ENCODE results near the gene SHF.
"Not testable (repeated sequence)": the region's sequence is repeated elsewhere in the genome, so short reads cannot be mapped to it uniquely, and the experiment has no call there.

The SHF gene

DNA sequence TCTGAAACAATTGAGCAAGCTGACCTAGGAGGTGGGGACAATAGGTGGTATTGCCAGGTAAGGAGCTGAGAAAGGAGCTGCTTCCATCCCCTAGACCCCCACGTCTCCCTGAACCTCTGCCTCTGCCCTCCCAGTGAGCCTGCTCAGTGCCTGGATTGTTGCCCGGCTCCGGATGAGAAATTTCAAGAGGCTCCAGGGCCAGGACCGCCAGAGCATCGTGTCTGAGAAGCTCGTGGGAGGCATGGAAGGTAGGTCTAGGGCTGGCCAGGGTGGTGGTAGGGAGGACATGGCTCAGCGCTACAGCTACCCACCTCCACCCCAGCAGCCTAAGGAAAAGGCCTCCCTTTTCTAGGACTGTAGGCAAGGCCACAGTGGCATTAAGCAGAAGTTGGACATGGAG is 44.7 kb downstream of the SHF start:
- no peak for DNase-seq

DNA sequence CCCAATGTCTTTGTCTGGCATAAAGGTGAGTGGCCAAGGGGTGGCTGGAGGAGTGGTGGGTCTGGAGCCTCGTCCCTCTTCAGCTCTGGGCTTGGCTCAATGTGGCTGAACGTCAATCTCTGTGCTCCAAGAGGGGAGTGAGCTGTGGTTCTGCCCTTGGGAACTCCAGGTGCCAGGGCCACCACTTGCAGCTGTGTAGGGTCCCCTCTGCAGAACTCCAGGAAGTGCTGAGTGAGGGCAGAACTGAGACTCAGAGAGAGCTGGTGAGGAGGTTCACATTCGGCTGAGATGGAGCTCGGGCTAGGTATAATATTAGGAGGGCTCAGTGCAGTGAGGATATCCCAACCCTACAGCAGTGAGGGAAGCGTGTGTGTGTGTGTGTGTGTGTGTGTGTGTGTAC is 46.4 kb downstream of the SHF start:
- DNase-seq = no peak

DNA sequence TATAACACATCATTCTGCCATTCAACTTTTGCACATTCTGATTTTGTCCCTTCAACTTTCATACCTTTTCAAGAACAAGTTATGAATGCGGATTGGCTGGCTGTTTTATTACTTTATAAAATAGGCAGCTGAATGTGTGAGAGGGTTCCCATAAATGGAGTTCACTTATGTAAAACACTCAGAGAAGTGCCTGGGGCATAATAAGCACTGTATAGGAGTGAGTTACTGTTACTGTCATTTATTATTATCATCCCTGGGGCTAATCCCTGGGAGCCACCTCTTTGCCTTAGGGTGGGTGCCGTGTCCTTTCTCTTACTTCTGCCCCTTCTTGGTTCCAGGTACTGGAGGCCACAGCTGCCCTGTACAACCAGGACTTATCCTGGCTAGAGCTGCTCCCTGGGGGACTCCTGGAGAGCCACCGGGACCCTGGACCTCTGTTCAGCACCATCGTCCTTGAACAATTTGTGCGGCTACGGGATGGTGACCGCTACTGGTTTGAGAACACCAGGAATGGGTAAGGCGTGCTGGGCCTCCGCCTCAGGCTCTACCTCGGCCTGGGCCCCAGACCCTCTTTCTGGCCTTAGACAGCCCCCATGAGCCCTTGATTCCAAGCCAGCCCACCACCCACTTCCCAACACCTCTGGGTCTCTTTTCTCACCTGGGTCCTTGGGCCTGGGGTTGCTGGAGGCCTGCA is 47.1 kb downstream of the SHF start:
- DNase-seq = no peak

DNA sequence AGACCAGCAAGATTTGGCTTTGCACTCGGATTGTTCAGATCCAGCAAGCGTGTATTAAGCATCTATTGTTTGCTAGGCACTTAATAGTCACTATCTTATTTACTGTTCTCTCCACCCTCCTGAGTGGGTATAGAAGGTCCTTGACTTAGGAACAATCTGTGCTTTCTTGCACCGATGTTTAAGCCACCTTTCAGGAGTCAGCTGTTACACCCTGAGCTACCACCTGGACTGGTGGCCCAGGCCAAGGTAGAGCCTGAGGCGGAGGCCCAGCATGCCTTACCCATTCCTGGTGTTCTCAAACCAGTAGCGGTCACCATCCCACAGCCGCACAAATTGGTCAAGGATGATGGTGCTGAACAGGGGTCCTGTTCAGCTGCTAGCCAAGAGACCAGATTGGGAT is 48.0 kb downstream of the SHF start:
- no peak for DNase-seq

DNA sequence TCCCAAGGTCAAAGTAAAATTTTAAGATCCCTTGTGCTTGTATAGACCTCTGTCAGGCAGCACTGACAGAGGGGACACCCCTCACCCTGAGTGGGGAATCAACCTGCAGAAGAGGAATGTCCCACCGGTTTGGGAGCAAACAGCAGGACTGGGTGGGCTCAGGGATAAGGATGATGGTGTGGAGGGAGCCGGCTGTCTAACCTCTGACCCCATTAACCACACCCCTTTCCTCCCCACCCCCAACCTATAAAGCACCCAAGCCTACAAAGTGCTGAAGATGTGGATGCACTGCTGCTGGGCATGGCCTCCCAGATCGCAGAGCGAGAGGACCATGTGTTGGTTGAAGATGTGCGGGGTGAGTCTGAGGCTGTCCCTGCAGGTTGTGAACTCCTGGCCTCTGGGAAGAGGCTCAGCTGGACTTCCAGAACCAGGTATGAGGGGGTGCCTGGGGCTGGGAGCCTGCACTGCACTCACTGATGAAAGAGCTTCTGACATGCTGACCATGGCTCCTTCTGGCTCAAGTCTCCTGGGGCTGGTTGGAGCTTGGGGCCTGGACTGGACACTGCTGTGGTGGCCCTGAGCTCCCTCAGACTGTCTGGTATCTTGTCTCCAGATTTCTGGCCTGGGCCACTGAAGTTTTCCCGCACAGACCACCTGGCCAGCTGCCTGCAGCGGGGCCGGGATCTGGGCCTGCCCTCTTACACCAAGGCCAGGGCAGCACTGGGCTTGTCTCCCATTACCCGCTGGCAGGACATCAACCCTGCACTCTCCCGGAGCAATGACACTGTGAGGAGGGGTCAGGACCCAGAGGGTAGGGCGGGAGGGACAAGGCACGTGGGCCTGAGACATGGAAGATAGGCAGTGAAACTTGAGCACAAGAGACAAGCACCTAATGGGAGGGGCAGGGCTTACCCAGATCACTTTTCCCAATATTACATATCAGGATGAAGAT is 48.7 kb downstream of the SHF start:
- no peak for DNase-seq

DNA sequence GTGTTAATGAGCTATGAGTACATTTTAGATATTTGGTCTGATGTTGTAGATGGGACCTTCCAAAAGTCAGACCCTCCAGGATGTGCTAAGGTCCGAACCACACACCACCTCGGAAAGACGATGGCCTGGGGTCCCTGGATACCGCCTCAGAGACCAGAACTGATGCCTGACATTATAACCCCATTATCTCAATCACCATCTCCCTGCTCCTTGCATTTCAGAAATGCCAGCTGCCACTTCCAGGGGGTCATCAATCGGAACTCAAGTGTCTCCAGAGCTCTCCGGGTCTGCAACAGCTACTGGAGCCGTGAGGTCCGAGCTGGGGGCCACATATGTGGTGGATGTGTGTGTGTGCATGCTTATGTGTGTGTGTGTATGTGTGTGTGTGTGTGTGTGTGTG is 50.1 kb downstream of the SHF start:
- no peak for DNase-seq

DNA sequence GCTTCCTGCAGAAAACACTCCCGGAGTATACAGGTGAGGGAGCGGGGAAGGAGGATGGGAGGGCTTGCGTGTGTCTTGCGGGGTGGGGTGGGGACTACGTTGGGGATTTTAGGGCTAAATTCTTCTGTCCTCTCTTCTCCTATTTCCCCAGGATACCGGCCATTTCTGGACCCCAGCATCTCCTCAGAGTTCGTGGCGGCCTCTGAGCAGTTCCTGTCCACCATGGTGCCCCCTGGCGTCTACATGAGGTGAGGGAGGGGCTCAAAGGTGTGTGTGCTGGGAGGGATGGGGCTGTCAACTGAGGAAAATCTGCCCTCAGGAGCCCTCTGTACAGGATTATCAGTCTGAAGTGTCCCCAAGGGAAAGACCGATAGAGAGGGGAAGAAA is 51.4 kb downstream of the SHF start:
- no peak for DNase-seq

DNA sequence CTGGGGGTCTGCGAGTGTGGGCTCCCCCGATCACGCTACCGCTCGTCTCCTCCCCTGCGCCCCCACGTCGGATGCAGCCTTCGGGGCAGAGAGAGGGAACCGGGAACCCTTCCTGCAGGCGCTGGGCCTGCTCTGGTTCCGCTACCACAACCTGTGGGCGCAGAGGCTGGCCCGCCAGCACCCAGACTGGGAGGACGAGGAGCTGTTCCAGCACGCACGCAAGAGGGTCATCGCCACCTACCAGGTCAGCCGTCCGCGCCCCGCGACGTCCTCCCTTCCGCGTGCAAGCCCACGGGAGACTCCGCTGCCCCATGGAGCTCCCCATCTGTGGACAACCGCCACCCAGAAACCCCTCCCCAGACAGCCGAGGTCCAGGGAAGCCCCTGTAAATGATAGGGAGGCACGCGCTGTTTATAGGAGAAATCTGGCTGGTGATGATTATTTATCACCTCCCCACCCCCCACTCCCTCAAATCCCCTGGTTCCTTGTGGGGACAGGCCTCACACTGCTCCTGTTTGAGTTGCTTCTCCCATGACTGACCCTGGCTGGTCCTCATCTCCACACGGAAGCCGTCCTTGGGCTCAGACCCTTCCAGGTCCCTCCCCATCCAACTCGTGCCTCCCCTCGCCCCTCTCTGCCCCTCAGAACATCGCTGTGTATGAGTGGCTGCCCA is 51.9 kb downstream of the SHF start:
- DNase-seq = not testable (repeated sequence)

DNA sequence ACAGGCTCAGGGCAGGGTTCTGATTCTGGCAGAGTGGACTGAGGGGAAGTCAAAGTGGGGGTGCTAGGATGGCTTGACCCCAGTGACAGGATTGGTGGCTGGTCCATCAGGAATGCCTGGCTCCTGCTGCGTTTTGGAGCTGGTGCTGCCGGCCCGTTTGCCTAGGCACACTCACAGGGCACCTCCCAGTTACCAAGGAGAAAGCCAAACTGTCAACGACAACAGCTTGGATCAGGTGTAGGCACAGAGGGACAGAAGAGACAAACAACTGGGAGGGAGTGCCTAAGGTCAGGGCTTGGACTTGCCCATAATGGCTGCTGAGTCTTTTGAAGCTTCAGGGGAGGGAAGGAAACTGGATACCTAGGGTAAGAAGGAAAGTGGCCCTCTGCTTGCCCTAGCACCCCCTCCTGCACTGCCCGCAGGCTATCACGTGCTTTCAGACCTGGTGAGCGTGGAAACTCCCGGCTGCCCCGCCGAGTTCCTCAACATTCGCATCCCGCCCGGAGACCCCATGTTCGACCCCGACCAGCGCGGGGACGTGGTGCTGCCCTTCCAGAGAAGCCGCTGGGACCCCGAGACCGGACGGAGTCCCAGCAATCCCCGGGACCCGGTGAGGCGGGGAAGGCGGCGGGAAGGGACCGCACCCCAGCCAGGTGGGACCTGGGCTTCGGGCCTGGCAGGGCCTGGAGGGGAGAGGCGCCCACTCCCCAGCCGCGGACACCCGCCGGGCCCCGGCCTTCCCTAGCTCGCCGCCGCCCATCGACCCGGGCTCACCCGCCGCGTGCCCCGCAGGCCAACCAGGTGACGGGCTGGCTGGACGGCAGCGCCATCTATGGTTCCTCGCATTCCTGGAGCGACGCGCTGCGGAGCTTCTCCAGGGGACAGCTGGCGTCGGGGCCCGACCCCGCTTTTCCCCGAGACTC is 52.8 kb downstream of the SHF start:
- peak; percentile 69 for DNase-seq

DNA sequence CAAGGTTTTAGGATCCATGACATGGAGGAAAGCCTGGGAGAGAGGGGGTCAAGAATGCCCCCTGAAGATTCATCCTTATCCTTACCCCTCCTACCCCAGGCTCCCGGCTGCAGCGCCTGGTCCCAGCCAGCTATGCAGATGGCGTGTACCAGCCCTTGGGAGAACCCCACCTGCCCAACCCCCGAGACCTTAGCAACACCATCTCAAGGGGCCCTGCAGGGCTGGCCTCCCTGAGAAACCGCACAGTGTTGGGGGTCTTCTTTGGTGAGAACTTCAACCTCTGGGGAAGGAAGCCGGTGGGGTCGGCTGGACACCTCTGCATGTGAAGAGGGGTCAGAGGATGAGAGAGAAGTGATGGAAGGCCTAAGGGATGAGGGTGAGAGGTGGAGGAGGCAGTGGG is 53.7 kb downstream of the SHF start:
- DNase-seq = no peak

DNA sequence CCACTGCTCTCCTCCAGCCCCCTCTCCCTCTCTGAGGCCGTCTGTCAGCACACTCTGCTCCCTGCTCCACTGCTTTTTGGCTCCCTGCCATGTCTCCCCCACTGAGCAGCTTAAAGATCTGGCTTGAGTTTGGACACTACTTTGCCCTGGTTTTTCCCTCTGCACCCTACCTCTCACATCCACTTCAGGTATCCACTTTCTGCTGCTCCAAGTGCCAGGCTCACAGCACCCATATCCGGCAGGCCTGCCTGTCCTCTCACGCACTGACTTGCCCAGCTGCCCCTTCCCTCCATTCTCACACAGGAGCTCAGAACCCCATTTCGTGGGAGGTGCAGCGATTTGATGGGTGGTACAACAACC is 54.2 kb downstream of the SHF start:
- no peak for DNase-seq

DNA sequence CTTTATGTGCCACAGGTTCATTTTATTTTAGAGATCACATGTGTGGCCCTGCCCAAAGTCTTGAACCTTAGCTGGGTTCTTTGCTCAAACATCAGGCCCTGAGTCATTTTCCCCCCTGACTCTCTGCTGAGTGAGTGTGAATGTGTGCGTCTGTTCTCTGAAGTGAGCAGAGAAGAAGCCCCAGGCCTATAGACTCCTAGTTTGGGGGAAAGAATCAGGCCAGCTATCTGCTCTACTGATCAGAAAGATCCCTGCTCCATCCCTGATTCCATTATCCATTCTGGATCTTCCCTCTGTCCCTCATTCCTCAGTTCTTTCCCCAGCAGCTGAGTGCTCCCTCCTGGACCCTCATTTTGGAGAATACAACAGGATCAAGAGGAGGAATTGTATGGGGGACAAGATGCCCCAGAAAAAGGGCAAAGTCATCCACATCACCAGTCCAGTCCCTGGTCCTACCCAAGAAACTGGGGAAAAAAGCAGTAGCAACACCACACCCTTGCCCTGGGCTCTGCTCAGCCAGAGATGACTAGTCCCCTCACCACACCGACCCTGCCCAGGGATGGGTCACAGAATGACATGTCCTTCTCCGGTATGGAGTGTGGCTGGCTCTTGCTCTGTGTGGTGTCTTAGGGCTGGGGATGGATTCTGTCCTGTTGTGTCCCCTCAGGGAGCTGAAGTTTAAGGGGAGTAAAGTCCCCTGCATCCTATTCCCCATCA is 54.8 kb downstream of the SHF start:
- no peak for DNase-seq

DNA sequence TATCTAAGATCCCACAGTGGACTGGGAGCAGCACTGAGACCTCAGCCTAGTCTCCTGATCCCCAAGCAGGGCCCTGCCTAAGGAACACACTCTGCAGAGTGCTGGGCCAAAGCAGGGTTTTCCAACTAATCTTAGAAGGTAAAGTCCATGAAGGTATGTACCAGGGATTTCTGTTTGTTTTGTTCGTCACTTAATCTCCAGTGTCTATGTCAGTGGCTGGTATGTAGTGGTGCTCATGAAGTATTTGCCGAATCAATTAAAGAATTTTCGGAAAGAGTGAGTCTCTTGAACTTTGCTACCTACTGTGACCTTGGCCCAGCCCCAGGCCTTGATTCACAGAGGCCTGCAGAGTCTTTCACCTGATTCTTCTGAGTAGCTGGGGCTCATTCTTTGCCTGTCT is 56.3 kb downstream of the SHF start:
- DNase-seq = no peak

DNA sequence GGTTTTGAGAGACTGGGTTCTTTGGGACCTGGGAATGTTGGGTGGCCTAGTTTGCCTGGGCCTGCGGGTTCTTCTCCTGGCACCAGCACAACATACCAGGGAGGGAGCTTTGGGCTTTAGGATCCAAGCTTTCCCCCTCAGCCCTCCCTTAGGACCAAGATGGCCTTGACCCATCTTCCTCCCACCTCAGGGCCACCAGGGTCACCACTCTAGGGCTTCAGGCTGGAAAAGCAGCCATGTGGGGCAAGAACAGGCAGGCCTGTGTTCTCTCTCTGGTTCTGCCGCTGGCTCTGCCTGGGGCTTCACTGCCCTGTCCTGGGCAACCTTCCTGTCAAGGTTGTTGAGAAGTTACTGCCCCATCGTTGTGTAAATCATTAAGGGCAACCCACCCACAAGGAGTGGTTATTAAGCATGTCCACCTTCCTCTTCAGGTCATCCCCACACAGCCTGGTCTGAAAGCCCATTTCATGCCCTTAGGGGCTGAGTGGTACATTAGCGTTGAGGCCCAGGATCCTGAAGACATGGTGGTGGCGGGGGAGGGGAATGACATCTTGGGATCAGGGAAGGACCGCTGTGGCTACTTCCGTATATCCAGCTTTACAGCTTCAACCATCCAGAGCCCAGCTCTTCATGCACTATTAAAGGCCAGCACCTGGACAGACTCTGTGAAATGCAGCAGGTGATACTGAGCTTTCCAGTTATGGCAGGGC is 57.3 kb downstream of the SHF start:
- DNase-seq = no peak

DNA sequence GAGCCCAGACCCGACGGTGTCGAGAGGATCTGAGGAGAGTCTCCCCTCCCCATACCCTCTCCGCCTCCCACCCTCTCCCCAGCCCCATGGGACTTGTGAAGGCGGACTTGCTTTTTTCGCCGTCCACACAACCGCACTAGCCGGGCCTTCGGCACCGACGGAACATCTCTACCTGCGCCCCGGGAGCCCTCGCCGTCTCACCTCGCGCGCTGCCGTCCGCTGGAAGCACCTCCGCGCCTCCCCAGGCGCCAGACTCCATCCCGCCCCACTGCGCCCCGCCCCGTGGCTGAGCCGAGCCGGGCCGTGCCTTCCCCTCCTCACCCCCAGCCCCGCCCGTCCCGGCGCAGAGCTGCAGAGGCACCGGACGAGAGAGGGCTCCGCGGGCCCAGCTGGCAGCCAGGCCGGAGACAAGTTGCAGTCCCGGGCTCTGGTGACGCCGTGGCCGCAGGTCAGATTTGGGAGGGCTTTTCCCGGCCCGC is 58.1 kb downstream of the SHF start, which contains the start of the genes DUOX1 and DUOXA1:
Gene DUOX1 (plus strand): TSS at position 344 of the 479 bp plus-strand sequence. CDS start 1,973 bp downstream, outside the sequence.
Gene DUOXA1 (minus strand): TSS at position 229 of the 479 bp plus-strand sequence. CDS start 6,865 bp downstream, outside the sequence.
- DNase-seq = peak; percentile 75

DNA sequence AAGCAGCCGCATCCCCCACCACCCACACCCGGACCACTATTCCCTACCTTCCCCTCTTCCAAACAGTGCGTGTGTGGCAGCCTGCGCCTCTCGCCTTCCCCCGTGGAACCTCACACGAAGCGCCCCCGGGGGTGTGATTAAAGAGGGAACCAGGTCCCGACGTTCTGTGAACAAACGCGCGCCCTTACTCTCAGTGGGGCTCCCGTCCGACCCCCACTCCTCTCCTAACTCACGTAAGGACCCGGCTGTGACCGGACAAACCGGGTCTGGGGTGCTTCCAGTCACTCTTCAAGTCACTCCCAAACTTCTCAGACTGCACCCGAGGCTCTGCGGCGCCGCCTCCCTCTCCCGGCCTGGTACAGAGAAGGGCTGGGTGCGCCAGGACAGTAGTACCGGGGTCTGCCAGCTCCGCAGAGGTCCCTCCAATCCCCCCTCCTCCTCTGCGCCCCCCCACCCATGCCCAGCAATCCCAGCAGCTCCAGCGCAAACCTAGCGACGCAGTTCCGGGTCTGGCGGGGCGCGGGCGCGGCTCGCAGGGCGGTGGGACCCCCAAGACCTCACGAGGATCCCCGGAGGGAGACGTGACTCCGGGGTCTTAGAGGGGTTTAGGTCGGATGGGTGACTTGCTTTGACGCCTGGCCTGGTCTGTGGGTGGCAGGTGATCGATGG is 58.7 kb downstream of the SHF start:
- no peak for DNase-seq

DNA sequence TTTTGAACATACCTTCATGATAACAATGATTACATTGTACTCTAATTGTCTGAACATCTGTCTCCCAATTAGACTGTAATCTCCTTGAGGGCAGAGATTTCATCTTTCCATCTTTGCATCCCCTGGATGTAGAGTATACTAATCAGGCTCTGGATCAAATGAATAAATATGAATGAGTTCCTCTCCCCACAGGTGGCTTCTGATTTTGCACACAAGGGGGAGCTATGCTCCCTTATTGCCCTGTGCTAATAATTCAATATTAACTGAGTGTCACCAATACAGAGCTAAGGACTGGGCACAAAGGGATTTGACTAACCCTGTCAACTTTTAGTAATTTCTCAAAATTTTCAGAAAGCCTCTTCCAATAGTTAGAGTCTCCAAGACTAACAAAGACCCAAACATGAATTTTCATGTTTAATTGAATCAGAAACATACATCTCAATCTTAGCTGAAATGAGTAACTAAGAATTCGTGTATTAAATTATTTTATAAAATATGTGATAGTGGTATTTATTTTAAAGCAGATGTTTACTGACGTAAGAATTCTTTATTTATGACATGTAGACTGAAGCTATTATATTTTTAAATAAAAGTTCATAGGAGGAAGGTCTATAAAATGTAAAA is 61.1 kb downstream of the SHF start:
- DNase-seq = no peak

DNA sequence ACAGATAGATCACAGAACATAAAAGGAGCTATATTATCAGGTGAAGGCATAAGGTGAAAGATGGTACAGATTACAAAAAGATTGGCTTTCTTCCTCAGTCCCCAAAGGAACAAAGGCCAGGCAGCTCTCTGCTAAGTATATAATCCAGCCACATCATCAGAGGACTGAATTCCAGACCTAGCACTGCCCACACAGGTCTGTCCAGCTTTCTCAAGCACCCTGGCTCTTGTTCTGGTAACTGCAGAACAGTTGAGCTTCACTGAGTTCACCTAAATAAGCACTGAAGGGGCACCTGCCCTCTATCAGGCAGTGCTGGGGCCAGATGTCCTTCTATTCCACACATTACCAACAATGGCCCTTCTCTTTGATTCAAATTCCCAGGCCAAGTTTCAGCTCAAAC is 64.4 kb downstream of the SHF start:
- DNase-seq = peak; percentile 68

DNA sequence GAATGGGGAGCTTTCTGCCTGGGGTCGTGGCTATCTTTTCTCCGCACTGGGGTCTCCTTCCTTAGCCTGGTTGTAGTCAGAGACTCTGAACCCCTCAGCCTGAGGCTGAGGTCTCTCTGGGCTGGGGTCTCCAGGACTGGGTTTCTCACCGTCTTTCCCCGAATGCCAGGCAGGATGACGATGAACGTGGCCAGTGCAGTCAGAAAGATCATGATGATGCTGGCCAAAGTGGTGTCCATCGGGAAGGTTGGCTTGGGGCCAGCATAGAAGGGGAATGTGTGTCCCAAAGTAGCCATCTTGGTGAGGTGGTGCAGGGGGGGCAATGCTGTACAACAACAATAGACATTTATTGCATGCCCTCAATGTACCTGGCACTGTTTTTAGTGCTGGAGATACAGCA is 65.0 kb downstream of the SHF start:
- DNase-seq = no peak

Measured in islet precursor cell (in vitro differentiated cells).